ENCODE measurements around the gene RUFY3. TPM values are rescaled to one million over a fixed set of nuclear protein-coding genes. Genes with fewer than 3 reads are reported as not detected.

Gene RUFY3
- total RNA-seq, 3 donors from 2014 or later: 60.0 to 95.9 (median 83.6) TPM

GRCh38 chr4:70849291-70849690 is 127.5 kb downstream of the RUFY3 start:
- TF ChIP-seq POLR2A (IDR thresholded peaks at IDR 0.05): no peak
- TF ChIP-seq CTCF (IDR thresholded peaks at IDR 0.05): no peak
- TF ChIP-seq POLR2AphosphoS5 (IDR thresholded peaks at IDR 0.05): no peak
- H3K4me3 ChIP-seq: no peak overlapping the region
- no peaks in the 10 kb centered on the region for H3K36me3 ChIP-seq
- no peaks in the 10 kb centered on the region for H3K9me3 ChIP-seq
- no peaks in the 10 kb centered on the region for H3K4me1 ChIP-seq
- H3K27ac ChIP-seq: no peak overlapping the region
- intact Hi-C loops (cut with DNase I; ENCODE audit: low total_unique reads): no loop called here
- no peak for DNase-seq (ENCODE audit: low spot score in 2 of 2)
- no peaks in the 10 kb centered on the region for H3K27me3 ChIP-seq

- intact Hi-C loops (cut with DNase I; ENCODE audit: low total_unique reads): no loop called here
Measured at GRCh38 chr4:70855464-70855863, 133.7 kb downstream of the RUFY3 start.

More at GRCh38 chr4:70855464-70855863, 133.7 kb downstream of the RUFY3 start:
- H3K36me3 ChIP-seq: no peaks in the 10 kb centered on the region
- no peak overlapping the region for H3K27ac ChIP-seq
- H3K27me3 ChIP-seq: no peaks in the 10 kb centered on the region
- H3K4me3 ChIP-seq: no peak overlapping the region
- TF ChIP-seq POLR2AphosphoS5 (IDR thresholded peaks at IDR 0.05): no peak
- TF ChIP-seq CTCF (IDR thresholded peaks at IDR 0.05): no peak
- TF ChIP-seq POLR2A (IDR thresholded peaks at IDR 0.05): no peak
- DNase-seq (ENCODE audit: low spot score in 2 of 2): no peak
- H3K4me1 ChIP-seq: no peaks in the 10 kb centered on the region
- no peaks in the 10 kb centered on the region for H3K9me3 ChIP-seq

Other genes with a start within 250 kb of the RUFY3 start
- not detected for gene MUC7, start 249.8 kb upstream of the RUFY3 start, total RNA-seq
- not detected for gene AMTN, start 203.4 kb upstream of the RUFY3 start, total RNA-seq
- gene AMBN, start 129.7 kb upstream of the RUFY3 start, total RNA-seq: not detected
- gene ENAM, start 93.2 kb upstream of the RUFY3 start, total RNA-seq: under 1 TPM in 1 of 3 donors, not detected in 2; 0.32 TPM
- 100 to 1,000 TPM in 2 of 3 donors, 10 to 100 TPM in 1; 10.1 to 700 (median 337) TPM for gene JCHAIN, start 55.5 kb upstream of the RUFY3 start, total RNA-seq
- 10 to 100 TPM; 18.9 to 22.0 (median 19.3) TPM for gene UTP3, start 33.4 kb upstream of the RUFY3 start, total RNA-seq
- 10 to 100 TPM; 37.0 to 56.8 (median 55.0) TPM for gene GRSF1, start 117.9 kb downstream of the RUFY3 start, total RNA-seq
- gene MOB1B, start 180.4 kb downstream of the RUFY3 start, total RNA-seq: 10 to 100 TPM; 13.3 to 27.8 (median 15.1) TPM